Fibroblast of upper back skin (primary cell): Measurements from ENCODE around the gene SMG5.
A peak's percentile ranks its signal among the peaks of the same experiment; 100 is the strongest.

Experiments used
- DNase-seq: peaks from one replicate; pipeline ENCODE4 v3.0.0-alpha.2; 2013

SMG5 gene

DNA sequence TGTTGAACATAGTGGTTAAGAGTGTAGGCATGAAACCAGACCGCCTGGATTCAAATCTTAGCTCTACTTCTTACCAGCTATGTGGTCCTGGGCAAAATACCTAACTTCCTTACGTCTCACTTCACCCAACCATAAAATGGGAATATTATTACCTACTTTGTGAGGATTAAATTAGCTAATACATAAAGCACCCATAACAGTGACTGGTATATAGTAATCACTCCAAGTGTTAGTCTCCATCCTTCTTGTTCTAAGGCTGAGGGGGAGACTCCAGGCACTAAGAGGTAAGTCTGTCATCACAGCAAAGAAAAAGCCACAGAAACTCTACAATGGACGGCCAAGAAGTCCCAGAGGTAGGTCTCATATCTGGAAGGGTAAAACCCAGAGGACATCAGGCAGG lies 2.8 kb downstream of the SMG5 start:
- DNase-seq = no peak

DNA sequence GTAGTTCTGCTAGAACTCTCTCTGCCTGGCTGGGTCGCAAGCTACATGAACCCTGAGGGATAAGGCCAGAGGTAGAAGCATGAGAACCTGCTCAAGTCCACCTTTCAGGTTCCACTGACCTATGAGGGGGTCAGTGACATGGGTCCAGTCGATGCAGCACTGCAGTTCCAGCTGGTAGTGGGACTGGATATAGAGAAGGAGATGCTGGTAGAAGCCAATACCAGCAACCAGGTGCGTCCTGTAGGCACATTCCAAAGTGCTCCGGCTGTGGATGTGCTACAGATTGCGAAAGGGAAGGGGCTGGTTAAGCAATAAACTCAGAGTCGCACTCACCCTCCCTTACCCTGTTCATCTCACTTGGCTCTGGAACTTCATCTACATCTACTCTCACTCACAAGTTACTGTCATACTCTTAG lies 5.7 kb downstream of the SMG5 start:
- DNase-seq = no peak

DNA sequence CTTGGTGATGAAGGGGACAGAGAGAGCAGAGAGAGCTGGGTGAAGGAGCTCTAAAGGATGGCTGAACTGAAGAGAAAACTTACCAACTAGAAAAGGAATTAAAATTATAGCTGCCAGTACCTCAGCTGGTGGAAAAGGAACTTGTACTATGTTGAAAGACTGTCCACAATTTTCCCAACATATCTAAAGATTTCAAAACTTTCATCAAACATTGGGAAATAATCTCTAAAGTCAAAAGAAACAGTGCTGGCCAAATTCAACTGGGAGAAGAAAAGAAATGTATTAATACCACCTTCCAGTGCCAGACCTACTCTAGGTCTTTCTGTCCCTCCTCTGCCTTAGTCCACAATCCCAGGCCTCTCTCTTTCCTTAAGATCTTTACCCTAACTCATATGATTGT lies 6.1 kb downstream of the SMG5 start:
- DNase-seq = no peak

DNA sequence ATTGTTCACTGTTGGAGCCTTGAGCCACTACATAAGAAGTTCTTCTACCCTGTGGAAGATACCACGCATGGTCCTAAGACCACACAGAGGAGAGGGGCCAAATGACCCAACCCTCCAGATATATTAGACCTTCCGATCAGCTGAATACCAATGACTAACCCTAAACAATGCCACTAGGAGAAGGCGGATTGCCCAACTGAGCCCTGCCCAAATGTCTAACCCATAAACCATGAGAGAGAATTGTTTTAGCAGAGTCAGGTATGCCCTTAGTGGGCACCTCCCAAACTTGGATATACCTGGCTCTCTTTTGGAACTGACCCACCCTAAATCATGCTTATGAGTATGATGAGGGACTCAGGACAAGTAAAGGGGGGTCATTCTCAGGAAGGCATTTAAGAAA lies 12.3 kb downstream of the SMG5 start:
- no peak for DNase-seq

DNA sequence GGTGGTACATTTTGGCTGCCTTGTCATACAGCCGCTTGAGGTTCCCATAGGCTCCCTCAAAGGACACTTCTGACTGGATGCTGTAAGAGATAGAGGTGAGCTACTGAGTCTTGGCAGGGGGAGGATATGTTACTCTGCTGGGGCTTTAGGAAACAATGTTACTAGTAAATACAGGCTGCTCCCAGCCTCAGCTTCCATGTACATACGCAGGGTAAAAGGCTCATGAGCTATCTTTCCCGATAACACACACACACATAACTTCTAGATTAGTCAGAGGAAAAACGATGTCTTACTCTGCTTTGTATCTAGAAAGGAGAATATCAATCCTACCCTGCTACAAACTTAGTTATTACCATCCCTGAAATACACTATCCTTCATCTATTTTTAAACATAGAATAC lies 14.3 kb downstream of the SMG5 start:
- DNase-seq = no peak

DNA sequence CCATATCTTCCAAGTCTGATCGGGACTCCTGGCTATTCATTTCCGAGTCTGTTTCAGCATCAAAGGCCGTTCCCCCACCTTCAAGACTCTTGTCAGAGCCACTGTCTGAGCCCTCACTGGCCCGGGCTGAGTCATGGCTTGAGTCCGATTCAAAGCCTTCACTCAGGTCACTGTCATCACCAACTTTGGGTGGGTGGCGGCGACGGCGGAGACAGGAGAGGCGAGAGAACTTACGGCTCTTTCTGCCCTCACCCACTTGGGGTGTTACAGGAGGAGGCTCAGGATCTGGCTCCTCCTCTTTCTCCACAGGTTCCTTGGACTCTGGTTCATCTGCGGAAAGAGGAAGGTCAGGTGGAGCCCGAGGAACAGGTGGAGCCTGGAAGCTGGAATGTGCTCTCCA lies 16.6 kb downstream of the SMG5 start:
- no peak for DNase-seq

DNA sequence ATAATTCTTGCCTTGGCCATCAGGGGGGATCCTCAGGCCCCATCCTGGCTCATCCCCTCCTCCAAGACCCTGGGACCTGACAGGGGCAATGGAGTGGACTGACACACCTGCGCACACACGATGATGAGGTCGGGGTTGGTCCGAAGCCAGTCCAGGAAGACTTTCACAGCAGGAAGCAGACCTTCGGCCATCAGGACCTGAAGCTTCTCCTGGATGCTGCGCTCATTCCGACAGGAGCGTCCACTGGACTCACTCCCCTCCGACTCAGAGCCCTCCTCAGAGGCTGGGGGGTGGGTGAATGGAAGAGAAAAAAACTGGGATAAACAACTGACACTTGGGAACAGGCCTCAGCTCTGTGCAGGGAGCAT lies 19.4 kb downstream of the SMG5 start:
- no peak for DNase-seq

DNA sequence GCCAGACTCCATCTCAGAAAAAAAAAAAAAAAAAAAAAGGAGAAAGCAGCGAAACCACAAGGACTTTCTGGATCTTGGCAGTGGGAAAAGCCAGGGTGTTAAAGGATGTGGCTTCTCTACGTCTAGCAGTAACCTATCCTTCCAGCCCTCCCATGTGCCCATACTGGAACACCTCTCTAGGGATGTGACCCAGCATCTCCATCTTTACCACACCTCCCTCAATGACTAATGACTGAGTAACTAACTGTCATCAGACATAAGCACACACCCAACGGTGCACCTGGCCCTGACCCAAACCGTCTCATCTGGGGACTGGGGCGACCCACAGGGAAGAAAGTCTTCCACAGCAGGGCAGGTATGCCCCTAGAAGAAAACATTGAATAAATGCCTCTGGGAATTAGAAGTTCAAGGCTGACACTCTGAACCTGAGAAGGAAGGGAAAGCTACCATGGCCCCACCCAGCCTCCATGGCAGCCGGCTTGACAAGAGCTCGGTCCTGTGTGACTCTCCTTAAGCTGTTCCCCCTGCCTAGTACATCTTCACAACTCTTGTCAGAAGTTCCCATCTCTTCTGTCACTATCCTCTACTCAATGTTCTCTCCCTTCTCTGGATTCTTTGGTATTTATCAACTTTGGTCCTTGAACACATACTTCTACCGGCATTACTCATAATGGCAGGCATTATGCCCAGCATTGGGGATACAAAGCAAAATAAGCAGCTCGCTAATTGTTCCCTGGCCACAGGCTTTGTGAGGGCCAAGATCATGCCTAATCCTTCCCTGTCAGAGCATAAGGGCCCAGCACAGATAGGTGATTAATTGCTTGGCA lies 20.0 kb downstream of the SMG5 start:
- peak; percentile 83 for DNase-seq

DNA sequence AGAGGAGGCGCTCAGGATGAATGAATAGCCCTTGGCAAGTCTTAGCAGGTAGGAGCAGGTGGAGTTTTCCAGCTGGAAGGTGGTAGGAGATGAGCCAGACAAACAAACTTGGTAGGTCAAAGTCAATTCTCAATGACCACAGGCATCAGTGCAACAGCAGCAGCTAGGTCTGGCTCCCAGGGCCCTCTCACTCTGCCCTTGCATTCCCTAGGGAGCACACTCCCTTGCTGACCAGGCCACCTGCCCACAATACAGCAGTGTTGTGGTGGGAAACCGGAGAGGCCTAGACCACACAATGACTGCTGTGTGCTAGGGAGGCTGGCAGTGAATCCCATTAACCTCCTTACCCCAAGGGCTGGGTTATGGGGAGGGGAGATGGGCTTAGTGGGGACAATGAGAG lies 21.7 kb downstream of the SMG5 start:
- no peak for DNase-seq

DNA sequence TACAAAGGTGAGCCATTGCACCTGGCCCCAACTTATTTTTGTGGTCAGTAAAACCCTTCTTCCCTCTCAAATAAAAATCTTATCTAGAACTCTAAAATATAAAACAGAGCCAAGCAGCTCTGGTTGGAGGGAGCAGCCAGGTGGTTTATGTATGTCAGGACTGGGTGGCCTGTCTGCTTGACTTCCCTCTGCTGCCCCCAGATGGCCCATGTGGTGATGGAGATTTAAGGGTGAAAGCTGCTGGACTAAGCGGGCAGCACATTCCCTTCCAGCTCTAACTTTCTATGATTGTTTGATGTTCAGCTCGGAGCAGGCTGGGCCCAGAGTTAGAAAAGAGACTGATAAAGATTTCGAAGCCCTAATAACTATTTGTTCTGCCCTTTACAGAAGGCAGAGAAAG lies 22.8 kb downstream of the SMG5 start:
- no peak for DNase-seq

DNA sequence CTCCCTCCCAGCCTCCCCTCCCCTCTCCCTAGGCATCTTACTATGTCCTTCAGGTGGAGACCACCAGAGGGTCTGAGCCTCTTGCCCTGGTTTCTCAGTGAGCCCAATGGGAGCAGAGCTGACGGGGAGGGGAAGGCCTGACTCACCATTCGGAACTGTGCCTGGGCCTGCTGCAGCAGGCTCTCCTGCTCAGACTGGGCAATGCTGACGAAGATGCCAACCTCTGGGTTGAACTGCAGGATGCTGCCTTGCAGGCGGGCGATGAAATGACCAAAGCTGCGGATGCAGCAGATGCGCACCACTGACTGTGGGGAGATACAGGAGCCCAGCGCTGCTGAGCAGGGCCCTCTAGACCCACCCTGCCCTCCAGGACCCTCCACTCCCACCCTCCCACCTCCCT lies 23.8 kb downstream of the SMG5 start:
- no peak for DNase-seq

DNA sequence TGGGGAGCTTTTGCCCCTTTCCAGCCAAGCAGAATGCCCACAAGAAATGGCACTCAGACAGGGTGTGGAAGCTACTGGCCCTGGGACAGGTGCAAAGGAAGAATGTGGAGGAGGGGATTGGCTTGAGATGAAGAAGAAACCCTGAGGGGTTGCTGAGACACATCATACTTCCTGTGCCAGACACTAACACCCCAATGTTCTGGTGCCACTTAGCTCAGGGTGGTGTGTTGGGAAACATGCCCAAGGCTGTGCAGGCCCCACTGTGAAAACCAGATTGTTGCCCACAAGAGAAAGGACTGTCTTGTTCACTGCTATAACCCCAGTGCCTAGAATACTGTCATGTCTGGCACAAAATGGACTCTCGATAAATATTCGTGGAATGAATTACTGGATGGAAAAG lies 24.9 kb downstream of the SMG5 start:
- no peak for DNase-seq

DNA sequence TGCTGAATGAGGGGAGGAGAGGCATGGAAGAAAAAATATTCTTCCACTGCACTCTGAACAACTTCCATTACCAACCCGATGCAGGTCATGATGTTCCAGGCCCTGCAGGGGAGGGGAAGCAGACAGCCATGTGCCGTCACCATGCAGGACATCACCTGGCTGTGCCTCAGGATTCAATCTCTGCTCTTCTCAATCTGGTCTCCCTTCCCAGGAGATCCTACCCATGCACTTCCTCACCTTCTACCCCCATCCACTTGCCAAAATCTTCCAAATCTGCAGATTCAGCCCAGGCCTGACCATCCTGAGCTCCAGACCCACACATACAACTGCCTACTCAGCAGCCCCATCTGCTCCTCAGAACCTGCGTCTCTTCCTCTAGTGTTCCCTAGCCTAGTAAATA lies 29.0 kb downstream of the SMG5 start:
- DNase-seq = no peak

DNA sequence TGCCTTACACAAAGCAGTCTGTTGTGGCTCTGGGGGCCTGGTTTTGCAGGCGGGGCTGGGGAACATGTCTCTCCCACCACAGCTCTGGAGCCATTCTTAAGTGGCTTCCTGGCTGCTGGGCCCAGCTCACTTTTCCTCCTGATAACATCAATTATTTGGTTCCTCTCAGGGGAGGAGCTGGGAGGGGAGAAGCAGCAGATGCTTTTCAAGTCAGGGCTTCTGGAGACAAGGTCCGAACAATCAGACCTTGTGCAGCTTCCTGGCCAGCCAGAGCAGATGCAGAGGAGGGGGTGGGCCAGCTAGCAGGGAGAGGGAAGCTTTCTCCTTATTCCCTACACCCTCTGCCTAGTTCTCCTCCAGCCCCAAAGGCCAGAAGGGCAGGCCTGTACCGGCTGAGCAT lies 31.1 kb downstream of the SMG5 start:
- no peak for DNase-seq

DNA sequence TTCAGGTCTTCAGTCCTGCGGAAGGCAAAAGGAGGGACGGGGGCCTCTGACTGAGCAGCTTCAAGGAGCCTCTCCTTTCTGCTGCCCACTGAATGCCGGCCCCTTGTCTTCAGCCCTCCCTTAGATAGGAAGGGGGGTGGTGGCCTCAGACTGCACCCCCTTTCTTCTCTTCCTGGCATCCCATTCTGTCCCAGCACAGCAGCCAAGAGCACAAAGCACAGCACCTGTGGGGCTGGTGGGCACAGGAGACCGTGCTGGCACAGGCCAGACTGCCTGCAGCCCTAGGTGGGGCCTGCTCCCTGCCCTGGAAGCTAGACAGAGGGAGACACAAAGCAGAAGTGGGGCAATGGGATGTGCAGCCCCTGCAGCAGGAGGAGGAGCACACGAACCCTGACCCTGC lies 33.0 kb downstream of the SMG5 start:
- DNase-seq = no peak

DNA sequence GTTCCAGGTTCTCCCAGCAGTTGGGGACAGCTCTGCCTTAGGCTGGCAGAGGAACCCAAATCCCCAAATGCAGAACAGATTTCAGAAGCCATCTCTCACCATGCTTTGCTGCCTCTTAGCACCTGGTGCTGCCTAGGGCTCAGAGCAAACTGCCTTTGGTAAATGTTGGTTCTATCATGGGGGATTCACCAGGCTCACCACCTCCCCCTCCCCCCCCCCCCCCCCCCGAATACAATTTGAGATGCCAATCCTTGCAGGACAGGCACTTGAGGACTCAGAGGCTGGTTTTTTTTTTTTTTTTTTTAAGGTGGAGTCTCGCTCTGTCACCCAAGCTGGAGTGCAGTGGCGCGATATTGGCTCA lies 34.3 kb downstream of the SMG5 start:
- DNase-seq = no peak

DNA sequence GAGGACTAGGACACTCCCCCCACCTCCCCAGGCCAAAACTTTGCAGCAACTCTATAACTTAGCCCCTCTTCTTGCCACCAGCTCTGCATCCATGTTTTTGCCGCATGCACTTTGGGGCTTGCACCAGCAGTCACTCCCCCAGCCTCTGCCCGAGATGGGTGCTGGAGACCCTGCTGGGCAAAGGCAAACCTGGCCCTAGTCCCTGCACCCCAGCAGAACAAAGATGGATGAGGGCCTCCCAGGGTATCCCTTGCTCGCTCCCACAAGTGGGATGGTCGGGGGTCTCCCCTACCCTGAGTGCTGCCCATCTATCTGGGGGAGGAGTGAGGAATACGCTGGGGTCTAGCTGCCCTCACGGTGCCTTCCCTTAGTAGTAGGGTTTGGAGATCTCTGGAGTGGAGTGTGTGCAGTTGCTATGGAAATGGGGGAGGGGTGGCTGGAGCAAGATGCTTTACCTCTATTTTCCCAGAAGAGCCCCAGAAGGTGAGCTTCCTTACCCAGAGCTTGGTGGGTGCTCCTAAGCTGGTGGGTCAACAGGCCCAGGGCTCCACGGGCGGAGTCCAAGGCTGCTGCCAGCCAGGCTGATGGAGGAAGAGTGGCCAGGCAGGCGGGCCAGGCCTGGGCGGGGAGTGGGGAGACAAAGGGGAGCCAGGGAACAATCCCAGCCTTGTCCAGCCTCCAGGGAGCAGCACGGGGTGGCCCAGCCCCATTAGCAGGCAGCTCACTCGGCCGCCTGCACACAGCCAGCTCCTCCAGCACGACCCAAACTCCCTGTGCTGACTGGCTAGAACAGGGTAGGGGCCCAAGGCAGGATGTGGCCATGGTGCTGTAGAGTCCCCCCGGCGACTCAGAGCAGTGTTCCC lies 34.9 kb downstream of the SMG5 start, which contains the start of gene PAQR6:
Gene PAQR6 (minus strand): TSS at position 597 of the 863 bp plus-strand sequence. CDS start 1,325 bp downstream, outside the sequence.
- DNase-seq = no peak

DNA sequence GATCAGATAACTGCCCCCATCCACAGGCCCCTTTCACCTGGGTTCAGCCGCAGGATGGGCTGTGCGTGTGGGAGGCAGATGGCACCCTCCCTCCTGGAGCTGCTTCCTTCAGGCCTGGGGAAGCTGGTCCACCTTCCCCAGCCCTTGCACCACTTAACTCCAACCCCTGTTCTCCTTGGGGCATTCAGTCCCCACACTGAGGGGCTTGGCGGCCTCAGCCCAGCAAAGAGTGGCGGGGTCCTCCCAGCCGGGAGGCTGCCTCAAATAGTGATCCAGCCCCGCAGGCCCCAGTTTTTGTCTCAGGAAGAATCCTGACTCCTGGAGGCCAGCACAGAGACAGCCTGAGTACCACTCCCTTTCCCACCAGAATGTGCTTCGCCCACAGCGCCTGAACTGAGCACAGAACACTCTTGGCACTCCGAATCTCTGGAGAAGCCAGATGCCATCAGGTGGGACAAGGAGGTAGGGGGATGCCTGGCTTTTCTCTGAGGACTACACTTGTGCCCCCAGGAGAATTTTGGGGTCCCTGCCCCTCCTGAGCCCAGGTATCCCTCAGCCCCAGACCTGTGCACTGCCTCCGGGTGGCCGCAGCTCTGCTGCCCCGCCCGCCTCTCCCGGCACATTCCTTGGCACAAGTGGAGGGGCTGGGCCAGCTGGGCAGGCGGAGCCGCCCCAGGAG lies 35.7 kb downstream of the SMG5 start:
- DNase-seq = no peak

DNA sequence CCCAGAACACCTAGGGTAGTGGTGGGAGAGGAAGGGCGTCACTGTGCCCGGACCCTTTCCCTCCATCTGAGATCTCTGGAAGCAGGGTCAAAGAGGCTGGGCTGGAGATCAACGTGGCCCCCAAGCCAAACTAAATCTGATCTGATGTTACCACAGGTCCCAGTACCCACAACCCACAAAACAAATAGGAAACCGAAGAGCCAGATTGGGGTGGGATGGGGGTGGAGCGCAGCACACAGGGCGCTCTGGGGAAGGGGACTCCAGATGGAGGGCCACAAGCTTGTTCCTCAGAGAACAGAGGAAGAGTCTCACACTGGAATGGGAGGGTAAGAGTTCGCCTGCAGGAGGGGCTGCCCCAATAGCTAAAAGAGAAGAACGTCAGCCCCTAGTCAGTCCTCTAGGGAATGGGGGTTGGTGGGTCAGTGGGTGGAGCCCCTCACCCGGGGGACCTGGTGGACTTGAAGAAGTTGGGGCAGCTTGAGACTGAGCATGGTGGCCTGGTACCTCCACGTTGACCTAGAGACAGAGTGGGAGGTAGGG lies 36.3 kb downstream of the SMG5 start:
- DNase-seq = no peak

DNA sequence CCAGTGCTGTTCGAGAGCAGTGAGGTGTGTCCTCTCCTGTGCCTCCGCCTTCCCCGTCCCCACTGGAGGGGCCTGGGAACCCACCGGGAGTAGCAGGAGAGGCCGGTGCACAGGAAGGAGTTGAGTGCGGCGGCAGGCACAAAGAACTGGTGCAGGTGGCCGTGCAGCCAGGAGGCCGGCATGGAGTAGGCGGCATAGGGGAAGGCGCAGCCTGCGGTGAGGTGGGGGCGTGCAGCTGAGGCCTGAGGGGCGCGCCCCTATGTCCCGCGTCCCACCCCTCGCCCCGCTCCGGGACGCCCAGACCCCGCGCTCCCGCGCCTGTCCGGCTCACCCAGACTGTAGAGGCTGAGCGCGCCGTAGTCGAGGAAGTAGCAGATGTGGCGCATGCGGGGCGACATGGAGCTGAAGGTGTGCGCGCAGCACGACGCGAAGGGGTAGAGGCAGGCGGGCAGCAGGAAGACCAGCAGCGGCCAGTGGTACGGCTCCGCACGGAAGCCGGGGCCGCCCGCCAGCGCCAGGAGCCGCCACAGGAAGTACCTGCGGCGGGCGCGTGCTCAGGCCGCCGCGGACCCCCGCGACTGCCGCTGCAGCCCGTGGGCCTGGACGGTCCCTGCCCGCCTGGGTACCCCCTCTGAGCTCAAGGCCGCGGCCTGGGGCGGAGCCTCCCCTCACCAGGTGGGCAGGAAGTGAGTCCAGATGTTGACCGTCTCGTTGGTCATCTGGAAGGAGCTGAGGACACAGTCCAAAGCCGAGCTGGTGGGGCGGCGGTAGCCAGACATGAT lies 37.0 kb downstream of the SMG5 start:
- DNase-seq = no peak

DNA sequence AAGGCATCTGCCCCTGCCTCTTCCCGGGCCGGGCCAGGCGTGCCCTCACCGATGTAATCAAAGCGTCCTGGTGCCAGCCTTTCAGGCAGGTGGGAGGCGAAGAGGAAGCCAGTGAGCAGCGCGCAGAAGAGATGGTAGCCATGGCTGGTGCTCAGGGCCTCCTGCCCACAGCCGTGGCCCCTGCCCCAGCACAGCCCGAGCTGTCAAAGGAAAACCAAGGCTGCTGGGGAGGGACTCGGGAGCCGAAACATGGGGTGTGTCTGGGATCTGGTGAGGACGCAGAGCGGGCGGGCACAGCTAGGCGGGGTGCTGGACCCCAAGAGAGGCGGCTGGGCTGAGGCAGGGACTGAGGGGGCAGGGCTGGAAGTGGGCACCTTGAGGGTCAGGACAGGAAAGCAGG lies 37.9 kb downstream of the SMG5 start:
- DNase-seq = no peak

DNA sequence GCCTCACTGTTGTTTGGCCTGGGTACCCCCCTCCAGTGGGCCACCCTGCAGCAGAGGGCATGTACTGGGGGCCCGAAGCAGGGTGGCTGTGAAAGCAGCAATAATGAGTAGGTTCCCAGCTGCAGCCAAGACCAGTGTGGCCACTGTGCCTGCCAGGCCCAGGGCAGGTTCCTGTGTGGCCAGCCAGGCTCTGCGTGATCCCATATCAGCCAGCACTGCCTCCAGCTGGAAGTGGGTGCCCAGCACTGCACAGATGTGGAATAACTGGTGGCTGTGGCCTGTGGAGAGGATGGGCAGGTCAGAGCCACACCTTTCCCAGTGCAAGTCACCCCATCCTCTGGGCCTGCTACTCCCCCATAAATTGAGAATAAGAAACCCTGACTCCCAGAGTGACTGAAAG lies 38.5 kb downstream of the SMG5 start:
- no peak for DNase-seq

DNA sequence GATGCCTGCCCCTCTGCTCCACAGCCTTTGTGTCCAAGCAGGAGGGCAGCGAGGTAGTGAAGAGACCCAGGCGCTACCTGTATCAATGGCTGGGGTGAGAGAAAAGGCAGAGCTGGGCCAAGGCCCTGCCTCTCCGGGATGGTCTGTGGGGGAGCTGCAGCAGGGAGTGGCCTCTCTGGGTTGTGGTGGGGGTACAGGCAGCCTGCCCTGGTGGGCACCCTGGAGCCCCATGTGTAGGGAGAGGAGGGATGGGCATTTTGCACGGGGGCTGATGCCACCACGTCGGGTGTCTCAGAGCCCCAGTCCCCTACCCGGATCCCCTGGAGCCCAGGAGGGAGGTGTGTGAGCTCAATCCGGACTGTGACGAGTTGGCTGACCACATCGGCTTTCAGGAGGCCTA lies 39.9 kb downstream of the SMG5 start:
- no peak for DNase-seq
